AG08396 (cell line): ENCODE data around the gene CARD9.
"Not testable (repeated sequence)": the region's sequence is repeated elsewhere in the genome, so short reads cannot be mapped to it uniquely, and the experiment has no call there.

Source experiments
- DNase-seq: peaks from one replicate; pipeline ENCODE4 v3.0.0; 2012; ENCODE audit warnings: low spot score, mixed read lengths

CARD9 gene

GRCh38 chr9:136363949-136364748 lies 9.3 kb downstream of the CARD9 start:
- DNase-seq, result no peak

- DNase-seq, result peak; percentile 99
These were observed 10.1 kb downstream of the CARD9 start, which contains the start of gene DNLZ for GRCh38 chr9:136363106-136363948. TSS of gene DNLZ (minus strand) at chr9:136363744. CDS start at chr9:136363714, 30 bp downstream.

- no peak for DNase-seq
These were observed 11.1 kb downstream of the CARD9 start for GRCh38 chr9:136362450-136362784.

DNA sequence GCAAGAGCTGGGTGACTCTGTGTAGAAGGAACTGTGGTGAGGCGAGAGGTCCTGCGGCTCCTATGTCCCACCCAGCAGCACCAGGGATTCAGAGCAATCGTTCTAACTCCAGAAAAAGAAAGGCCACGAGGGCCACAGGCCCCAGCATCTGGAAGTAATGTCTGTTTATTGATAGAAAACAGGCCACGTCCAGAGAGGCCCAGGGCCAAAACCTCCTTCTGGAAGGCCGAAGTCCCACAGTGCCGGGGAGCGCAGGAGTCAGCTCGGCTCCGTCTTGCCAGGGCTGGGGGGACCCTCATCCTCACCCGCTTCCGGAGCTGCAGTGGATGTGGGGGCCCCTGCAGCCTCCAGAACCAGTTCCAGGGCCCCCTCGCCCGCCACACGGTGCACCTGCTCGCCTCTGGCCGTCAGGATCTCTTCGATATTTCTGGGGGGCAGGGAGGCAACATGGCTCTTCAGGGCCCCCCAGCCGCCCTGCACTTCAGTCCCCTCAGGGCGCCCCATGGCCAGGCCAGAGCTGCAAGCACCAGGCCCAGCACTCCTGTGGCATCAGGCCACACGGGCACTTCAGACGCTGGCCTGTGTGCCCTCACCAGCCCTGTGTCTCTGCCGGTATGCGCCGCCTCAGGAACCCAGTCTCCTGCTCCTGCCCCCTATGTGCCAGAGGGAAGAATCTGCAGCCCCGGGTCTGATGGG lies 11.6 kb downstream of the CARD9 start:
- DNase-seq, result no peak

DNA sequence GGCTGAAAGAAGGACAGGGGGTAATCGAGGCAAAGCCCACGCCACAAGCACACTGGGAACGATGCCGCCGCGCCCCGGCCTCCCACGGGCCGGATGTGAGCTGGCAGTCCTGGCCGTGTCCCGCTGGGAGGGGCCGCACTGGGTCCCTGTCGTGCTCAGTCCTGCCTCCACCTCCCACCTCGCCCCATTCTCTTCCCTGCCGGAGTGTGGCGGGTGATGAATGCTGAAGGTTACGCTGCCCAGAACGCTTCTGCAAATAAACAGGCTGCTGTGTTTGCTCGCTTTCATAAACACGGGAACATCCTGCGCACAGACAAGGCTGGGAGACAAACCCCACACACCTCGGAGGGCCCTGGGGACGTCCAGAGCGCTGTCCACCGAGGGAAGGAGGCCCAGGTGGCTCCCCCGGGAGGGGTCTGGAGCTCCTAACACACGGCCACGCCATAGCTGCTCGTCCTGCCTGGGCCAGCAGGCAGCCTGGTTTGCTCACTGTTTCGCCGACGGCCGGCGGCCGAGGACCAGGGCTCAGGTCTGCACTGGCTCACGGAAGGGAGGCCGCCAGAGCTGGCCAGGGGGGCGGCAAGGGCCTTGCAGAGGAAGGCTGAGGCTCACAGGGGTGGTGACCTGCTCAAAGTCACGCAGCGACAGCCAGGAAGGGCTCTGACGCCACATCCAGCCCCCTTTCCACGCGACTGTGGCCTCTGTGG lies 12.3 kb downstream of the CARD9 start:
- DNase-seq, result peak; percentile 65

- DNase-seq, result no peak
These were observed 13.4 kb downstream of the CARD9 start for GRCh38 chr9:136359774-136360718.

DNA sequence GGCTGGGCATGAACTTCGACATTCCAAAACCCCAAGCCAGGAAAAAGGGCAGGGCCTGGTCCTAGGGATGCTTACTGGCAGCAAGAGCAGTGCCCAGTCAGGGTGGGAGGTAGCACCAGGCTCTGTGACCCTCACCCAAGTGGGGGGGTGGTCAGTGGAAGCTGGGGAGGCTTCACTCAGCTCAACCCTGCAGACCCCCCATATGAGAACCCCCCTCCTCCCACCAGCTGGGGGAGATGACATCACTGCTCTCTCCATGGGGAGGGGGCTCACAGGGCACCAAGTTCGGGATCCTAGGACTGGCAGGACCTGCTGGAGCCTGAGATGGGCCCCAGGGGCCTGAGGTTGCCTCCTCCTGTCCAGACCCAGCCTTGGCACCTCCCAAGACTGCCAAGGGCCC lies 14.6 kb downstream of the CARD9 start:
- no peak for DNase-seq

DNA sequence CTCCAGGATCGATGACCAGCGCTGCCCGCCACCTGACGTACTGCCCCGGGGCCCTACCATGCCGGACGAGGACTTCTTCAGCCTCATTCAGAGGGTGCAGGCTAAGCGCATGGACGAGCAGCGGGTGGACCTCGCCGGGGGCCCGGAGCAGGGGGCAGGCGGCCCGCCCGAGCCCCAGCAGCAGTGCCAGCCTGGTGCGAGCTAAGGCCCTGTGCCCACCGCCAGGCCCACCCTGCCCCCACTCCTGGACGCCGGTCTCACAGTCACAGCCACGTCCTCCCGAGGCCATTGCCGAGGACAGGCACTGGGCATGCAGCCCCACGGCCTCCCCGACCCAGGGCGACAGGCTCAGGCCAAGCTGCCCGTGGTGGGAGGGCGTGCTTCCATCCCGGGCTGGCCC lies 15.5 kb downstream of the CARD9 start:
- no peak for DNase-seq

GRCh38 chr9:136357202-136357725 lies 16.2 kb downstream of the CARD9 start:
- DNase-seq, result no peak

DNA sequence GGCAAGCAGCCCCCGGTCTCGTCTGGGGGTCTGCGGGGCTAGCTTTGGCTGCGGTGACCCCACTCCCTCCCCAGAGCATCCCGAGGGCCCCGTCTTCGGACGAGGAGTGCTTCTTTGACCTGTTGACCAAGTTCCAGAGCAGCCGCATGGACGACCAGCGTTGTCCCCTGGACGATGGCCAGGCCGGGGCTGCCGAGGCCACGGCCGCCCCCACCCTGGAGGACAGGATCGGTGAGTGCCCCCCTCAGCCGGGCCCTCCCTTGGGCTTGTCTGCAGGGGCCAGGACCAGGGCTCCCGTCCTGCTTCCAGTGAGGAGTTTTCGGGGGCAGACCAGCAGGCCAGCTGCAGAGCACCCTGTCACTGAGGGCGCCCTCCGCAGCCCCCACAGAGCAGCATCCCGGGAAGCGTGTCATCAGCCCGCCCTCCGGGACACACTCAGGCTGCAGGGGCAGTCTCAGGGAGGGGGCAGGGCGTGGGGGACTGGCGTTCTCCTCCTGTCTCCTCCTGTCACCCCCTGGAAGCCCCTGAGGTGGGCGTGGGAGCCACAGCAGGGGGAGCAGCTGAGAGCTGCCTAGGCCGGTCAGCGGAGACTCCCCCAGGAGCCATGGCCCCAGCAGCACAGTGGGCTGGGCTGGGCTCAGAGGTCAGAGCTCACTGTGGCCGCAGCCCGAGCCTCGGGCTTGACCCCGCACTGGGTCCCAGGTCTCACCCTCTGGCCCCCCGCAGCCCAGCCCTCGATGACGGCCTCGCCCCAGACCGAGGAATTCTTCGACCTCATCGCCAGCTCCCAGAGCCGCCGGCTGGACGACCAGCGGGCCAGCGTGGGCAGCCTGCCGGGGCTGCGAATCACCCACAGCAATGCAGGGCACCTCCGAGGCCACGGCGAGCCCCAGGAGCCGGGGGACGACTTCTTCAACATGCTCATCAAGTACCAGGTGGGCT lies 17.6 kb downstream of the CARD9 start:
- no peak for DNase-seq

- DNase-seq, result peak; percentile 63
These were observed 18.8 kb downstream of the CARD9 start for GRCh38 chr9:136354592-136355085.

DNA sequence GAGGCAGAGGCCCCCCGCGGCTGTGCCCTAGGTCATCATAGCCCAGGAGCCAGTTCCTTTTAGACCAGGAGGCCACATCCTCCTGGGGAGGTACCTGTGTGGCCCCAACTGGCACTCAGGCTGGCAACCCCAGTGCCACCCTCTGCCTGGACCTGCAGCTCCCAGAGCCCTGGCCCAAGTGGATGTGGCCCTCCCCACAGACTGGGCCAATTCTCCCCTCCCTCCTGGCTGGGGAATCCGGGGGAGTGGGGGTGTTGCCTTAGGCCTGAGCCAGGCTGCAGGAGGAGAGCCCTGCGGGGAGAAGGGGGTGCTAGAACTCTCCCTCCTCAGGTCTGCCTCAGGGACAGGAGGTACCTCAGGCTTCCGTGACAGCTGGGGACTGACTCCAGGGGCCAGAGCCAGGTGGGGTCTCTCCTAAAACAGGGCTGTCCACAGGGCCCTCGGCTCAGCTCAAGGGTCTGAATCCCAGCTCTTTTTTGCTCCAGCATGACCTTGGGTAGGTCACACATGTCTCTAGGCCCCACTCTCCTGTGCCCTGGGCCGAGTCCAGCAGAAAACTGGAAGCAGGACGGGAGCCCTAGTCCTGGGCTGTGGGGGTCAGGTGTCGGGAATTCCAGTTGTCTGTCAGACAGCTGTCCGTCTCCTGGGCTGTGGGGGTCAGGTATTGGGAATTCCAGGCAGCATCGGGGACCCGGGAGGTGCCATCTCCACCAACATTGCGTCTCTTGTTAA lies 19.5 kb downstream of the CARD9 start:
- no peak for DNase-seq

DNA sequence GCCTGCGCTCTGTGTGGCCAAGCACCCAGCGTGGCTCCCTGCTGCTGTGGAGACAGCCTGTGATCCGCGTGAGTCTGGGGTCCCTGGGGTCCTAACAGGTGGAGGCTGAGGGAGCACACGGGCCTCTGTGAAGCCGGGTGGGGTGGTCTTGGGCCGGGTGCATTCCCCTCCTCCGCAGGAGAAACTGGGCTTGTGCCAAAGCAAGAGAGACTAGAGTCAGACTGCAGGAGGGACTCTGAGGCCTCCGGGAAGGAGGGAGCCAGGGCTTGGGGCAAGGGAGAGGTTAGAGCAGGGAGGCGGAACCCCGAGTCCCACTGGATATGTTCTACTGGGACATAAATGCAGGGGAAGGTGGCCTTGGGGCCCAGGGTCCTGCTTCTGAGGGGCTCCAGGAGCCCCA lies 20.4 kb downstream of the CARD9 start:
- DNase-seq, result no peak

GRCh38 chr9:136352682-136353081 lies 20.8 kb downstream of the CARD9 start:
- DNase-seq, result no peak

GRCh38 chr9:136351868-136352267 lies 21.6 kb downstream of the CARD9 start:
- not testable (repeated sequence) for DNase-seq

- DNase-seq, result no peak
These were observed 22.1 kb downstream of the CARD9 start for GRCh38 chr9:136351252-136351800.

DNA sequence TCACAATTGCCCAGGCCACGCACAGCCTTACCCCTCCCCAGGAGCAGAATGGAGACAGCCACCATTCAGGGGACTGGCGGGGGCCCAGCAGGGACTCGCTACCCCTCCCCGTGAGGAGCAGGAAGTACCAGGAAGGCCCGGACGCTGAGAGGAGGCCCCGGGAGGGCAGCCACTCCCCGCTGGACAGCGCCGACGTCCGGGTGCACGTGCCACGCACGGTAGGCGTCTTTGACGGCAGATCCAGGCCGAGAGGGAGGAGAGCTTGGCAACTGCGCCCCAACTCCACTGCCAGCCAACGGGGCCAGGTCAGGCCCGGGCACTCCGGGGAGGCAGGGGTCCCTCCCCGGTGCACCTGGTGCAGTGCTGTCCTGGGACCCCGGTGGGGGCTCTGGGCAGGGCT lies 23.9 kb downstream of the CARD9 start:
- DNase-seq, result no peak

DNA sequence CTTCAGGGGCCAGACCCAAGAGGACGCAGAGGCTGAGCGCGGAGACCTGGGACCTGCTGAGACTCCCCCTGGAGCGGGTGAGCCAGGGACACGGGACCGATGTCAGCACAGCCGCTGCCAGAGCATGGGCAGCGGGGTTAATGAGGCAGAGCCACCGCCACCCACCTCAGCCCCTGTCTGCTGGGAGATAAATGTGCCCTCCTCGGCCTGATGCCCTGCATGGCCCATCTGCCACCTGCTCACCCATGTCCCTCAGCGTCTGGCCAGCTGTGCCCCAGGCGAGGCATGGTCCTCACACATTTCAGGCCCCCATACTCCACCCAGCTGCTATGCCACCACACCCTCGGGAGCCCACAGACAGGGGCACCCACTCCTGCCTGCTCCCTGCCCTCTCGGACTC lies 24.8 kb downstream of the CARD9 start:
- no peak for DNase-seq
